SKM-1 treated with dmso at 0.1 percent for 144 hours (cell line): Measurements from ENCODE around the gene DNASE2.
"Not testable (repeated sequence)": the region's sequence is repeated elsewhere in the genome, so short reads cannot be mapped to it uniquely, and the experiment has no call there.

Source experiments
- DNase-seq: peaks from one replicate; lab custom pipeline; 2025; ENCODE audit not compliant: unreplicated experiment; lab: John Stamatoyannopoulos, UW

DNASE2 gene

DNA sequence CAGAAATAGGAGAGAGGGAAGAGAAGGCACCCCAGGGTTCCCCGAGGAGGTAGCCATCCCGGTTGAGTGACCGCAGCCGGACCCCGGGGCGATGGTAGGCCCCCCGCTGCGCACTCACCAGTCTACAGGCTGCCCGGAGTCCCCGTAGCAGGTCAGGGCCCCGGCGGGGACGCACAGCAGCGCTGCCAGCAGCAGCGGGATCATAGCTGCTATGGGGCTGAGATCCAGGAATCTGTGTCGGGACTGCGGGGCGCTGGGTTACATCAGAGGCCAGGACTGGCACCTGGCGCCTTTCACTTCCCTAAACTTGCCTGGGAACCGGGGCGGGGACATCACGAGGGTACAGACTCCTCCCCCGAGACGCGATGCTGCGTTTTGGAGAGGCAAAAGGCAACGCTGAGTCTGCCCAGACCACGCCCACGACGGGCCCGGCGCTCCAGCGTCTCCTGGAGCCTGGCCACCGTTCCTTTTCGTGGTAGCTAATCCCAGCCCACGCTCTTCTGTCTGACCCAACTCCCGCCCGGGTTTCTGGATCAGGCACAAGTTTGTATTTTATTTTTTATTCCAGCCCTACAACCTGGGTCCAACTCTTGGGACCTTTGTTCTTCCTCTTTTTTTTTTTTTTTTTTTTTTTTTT is at the start of gene DNASE2:
Gene DNASE2 (minus strand): TSS at position 278 of the 637 bp plus-strand sequence. CDS start 74 bp downstream, at position 204.
- DNase-seq: peak; percentile 94

- DNase-seq: no peak
Observed at GRCh38 chr19:12930002-12930645, 48.9 kb upstream of the DNASE2 start.

DNA sequence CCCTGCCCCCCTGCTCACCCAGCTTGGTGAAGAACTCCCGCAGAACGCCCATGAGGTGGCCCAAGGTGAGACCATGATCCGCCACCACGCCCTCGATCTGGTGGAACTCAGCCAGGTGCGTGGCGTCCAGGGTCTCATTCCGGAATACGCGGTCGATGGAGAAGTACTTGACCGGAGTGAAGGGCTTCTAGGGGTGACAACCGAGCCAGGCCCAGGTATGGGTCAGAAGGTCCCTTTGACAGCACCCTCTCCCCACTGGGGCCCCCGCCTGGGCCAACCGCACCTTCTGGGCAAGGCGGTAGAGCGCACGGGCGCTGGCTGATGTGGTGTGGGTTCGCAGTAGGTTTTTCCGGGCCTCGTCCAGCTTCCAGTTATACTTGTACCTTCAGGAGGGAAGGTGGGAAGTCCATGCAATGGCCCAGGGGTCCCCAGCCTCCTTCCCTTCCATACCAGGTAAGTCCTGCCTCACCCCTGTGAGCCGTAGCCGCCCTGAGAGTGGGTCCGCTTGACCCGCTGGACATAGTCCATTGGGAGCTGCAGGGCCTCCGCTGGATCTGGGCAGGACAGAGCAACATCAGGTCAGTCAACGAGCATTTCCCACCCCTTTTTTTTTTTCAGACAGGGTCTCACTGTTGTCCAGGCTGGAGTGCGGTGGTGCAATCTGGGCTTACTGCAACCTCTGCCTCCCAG is 43.5 kb upstream of the DNASE2 start:
- no peak for DNase-seq

- no peak for DNase-seq
Observed at GRCh38 chr19:12922959-12923358, 41.7 kb upstream of the DNASE2 start.

GRCh38 chr19:12921047-12921446 is 39.8 kb upstream of the DNASE2 start:
- no peak for DNase-seq

DNA sequence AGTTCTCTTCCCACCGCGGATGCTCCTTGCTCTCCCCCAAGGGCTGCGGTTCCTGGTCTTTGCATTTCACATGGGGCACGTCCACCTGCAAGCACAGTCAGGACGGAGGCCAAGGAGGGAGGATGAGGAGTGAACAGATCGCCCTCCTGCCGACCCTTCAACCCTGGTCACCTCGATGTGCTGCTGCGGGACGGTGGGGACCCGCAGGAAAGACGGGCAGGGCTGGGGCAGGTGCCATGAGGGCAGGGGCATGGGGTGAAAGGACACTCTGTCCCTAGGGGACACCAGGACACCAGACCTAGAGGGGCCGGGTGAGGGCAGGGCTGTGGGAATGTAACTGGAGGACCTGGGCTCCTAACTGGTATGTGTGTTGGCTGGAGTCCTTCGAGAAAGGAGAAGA is 37.0 kb upstream of the DNASE2 start:
- DNase-seq: no peak

DNA sequence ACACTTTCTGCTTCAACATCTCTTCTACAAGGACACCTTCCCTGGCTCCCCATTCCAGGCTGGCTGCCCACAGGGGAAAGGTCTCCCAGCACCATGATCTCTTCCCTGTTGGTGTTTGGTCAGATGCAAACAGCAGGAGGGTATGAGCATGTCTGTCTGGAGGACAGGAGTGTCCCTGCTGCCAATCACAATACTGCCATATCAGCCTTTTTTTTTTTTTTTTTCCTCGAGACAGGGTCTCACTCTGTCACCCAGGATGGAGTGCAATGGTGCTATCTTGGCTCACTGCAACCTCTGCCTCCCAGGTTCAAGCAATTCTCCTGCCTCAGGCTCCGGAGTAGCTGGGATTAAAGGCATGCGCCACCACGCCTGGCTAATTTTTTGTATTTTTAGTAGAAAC is 34.6 kb upstream of the DNASE2 start:
- not testable (repeated sequence) for DNase-seq

DNA sequence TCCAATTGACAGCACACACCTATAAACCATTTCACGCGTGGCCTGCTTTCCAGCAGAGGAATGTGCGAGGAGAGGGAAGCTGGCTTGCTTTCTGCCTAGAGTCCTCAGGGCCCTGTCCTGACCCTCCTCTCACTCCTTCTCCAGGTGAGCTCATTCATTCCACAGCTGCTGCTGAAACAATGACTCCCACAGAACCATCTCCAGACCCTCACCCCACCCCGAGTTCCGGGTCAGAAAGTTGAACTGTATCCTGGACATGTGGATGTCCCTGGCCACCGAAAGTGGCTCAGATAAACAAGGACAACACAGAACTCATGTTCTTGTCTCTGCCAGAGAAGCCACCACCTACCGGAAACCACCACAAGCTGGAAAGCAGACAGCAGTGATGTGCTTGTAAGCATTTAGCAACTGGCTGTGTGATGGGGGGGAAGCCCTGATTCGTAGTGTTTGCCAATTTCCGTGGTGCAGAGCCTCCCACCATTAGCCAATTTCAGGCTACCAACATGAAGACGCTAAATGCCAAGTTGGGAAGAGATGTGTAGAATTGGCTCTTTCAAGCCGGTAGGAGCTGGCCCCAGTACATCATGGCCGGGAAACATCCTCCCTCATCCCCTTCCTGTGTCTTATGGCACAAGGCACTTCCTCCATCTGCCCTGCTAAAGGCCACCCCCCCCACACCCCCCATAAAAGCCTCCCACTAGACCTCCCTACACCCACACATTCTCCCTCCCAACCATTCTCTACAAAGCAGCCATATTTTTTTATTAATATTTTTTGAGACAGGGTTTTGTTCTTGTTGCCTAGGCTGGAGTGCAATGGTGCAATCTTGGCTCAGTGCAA is 32.8 kb upstream of the DNASE2 start:
- peak; percentile 69 for DNase-seq

- no peak for DNase-seq
Observed at GRCh38 chr19:12913011-12913561, 31.8 kb upstream of the DNASE2 start.

- no peak for DNase-seq
Observed at GRCh38 chr19:12912571-12912970, 31.3 kb upstream of the DNASE2 start.

DNA sequence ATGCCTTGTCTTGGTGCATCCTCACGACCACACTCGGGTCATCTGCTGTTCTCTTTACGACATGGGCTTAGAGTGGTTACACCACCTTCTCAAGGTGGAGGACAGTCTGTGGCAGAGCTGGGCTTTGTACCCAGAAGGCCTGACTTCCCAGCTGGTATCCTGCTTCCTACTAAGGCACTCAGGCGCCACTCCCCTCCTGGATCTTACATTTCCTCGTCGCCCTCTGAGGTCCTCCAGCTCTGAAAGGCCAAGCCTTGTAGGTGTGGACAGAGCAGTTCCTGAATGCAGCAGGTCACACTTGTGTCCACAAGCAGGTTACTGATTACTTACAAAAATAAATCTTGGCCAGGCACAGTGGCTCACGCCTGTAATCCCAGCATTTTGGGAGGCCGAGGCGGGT is 25.9 kb upstream of the DNASE2 start:
- DNase-seq: no peak

DNA sequence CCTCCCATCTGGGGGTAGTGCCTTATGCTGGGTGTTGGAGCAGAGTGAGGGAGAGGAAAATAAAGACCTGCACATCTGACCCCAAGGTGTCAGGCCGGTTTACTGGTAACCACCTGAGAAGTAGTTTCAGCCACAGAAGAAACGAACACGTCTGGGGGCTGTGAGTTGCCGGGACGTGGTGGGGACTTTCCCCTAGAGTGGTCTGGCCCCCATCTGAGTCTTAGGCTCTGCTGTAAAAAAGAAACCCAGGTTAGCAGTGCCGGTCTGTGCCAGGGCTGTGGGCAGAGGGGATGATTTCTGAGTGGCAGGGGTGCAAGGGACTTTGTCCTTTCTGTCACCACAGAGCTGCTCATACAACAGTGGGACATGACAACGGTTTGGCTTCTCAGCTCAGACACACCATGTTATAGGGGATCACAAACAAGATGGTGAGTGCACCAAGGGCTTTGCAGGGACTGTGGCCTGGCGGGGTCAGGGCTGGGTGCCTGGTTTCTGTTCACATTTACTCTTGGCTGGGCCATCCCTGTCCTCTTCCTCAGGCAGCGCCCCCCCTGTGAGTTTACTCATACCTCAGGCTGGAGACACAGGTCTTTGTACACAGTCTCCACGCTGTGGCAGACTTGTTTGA is 18.8 kb upstream of the DNASE2 start:
- no peak for DNase-seq

GRCh38 chr19:12896460-12896859 is 15.2 kb upstream of the DNASE2 start:
- no peak for DNase-seq

DNA sequence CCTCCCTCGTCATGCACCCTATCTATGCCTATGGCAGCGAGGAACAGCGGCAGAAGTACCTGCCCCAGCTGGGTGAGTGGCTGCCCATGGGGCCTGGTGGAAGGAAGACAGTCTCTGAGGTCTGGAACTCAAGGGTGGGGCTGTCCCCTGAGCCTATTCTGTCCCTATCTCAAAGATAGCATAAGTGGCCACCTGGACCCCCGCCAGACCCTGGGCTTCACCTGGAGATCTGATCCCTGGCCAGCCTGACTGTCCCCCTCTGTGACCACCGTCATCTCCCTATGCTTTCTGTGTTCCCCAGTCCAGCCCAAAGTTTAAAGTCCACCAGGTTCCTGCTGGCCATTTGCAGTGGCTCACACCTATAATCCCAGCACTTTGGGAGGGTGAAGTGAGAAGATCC is 12.3 kb upstream of the DNASE2 start:
- no peak for DNase-seq

GRCh38 chr19:12891553-12892021 is 10.3 kb upstream of the DNASE2 start:
- no peak for DNase-seq

DNA sequence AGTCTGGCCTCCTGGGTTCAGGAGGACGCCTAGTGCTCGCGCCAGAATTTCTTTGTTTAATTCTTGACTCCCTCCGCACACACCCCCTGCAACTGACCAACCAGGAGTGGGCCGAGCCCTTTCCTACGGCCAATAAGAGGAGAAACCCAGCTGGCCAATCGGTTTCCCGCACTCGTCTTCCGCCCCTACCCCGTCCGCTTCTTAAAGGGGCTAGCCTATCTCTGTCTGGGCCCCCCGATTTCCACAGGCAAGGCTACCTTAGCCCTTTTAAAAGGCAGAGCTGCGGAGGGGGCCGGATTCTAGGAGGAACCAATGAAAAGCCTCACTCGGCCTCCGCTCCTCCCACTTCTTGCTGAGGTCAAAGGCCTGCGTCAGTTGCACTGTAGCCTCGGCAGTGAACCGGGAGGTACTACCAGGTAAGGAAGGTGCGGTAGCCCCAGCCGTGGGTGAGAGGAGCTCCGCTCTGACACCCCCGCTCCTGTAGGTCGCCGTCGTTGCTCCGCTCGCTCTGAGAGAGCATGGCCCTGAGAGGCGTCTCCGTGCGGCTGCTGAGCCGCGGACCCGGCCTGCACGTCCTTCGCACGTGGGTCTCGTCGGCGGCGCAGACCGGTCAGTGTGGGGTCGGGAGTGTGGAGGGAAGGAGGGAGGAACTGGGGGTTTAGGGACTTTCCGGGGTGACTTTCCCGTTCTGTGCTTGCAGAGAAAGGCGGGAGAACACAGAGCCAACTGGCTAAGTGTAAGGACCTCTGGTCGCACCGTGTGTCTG is 9.7 kb upstream of the DNASE2 start, which contains the start of gene GCDH:
Gene GCDH (plus strand): TSS at position 374 of the 766 bp plus-strand sequence. CDS start 145 bp downstream, at position 519.
- peak; percentile 100 for DNase-seq

DNA sequence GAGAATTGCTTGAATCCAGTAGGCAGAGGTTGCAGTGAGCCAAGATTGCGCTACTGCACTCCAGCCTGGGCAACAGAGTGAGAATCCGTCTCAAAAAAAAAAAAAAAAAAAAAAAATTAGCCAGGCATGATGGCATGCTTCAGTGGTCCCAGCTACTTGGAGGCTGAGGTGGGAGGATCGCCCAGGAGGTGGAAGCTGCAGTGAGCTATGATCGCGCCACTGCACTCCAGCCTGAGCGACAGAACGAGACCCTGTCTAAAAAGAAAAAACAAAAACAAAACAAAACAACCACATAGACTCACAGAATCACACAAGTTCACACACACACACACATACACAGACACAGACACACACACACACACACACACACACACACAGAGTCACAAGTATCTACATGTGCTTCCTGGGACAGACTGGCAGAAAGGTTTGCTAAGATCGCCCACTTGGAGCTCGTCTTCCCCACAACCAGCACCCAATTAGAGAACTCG is 9.1 kb upstream of the DNASE2 start:
- DNase-seq: not testable (repeated sequence)

DNA sequence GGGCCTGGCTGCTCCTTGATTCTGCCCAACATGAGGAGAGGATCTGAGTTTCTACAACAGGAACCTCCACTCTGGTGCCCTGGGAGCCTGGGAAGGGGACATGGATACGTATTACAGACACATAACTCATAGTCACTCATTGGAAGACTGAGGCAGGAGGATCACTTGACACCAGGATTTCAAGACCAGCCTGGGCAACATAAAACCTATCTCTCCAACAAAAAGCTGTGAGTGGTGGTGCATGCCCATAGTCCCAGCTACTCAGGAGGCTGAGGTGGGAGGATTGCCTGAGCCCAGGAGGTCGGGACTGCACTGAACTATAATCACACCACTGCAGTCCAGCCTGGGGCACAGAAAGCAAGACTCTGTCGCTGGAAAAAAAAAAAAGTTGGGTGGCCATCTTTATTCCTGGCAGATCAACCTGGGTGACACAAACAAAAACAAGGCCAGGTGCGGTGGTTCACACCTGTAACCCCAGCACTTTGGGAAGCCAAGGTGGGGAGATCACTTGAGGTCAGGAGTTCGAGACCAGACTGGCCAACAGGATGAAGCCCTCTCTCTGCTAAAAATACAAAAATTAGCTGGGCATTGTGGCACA is 6.9 kb upstream of the DNASE2 start:
- DNase-seq: no peak
